Cardiac septum (tissue), 1 donor: ENCODE data around the gene PPP1R16B. TPM values are rescaled to one million over a fixed set of nuclear protein-coding genes. Genes with fewer than 3 reads are reported as not detected.
"Not testable (repeated sequence)": the region's sequence is repeated elsewhere in the genome, so short reads cannot be mapped to it uniquely, and the experiment has no call there.

Experiments
- DNase-seq: peaks from one replicate; pipeline ENCODE4 v3.0.0-alpha.2; 2020; ENCODE audit warnings: low spot score
- intact Hi-C: fragments of 100-400 bp; cut with DNase I; formaldehyde crosslinking; loops from one replicate; pipeline ENCODE4 v1.14.0; 2022
- total RNA-seq: library from RNA; stranded (reverse); fragmentation: NEBNext Ultra II Directional; extraction: Animal tissue kit (Norgen Biotek cat#: 25700); gene quantifications from one replicate; pipeline ENCODE4 v1.2.1, GENCODE V29; 2021
- donor health status: DM: no; HTN: no; CAD: no.

PPP1R16B gene
- total RNA-seq, 1 donor from 2014 or later, result 1.7 TPM

- DNase-seq, result no peak
- intact Hi-C loops, result no loop called here
Measured at GRCh38 chr20:38790200-38791053, 15.1 kb upstream of the PPP1R16B start.

GRCh38 chr20:38791291-38791690 lies 14.2 kb upstream of the PPP1R16B start:
- DNase-seq, result no peak
- intact Hi-C loops, result no loop called here

DNA sequence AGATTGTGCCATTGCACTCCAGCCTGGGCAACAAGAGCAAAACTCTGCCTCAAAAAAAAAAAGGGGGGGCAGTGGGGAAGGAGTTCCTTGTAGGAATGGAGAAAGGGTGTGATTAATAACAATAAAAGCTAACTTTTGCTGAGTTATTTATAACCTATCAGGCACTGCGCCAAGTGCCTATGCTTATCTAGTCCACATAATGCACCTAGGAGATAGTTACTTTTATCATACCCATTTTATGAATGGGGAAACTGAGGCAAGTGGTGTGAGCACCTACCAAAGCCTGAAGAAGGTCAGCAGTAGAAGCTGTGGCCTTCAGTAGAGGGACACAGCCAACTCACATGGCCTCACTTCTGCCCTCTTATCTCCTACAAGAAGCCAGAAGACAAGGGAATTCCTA lies 13.6 kb upstream of the PPP1R16B start:
- DNase-seq, result no peak
- intact Hi-C loops, result no loop called here

DNA sequence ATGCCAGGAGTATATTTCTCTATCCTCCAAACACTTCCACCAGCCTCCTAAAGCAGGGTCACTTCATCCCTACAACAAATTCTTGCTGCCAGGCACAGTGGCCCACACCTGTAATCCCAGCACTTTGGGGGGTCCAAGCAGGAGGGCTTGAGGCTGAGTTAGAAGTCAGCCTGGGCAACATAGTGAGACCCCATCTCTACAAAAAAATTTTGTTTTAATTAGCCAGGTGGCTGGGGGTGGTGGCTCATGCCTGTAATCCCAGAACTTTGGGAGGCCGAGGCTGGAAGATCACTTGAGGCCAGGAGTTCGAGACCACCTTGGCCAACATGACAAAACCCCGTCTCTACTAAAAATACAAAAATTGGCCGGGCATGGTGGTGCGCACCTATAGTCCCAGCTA lies 11.4 kb upstream of the PPP1R16B start:
- DNase-seq, intact Hi-C loops: not testable (repeated sequence)

- intact Hi-C loops, result no loop called here
- no peak for DNase-seq
Measured at GRCh38 chr20:38798266-38798665, 7.2 kb upstream of the PPP1R16B start.

DNA sequence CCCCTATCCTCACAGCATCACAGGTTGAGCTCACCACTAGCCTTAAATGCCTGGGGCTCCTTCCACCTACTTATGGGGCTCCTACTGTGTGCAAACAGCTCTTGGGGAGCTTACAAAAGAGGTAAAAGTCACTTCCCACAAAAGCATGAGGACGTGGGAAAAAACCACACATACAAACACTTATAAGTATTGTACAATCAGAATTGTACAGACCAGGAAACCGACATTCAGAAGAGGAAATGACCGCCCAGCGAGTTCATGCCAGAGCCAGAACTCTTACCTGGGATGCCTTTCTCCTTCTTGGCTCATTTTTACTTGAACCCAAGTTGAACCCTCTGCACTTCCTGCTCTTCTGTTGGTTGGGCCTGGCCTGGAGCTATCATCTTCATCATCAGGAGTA lies 6.3 kb upstream of the PPP1R16B start:
- intact Hi-C loops, result no loop called here
- no peak for DNase-seq

DNA sequence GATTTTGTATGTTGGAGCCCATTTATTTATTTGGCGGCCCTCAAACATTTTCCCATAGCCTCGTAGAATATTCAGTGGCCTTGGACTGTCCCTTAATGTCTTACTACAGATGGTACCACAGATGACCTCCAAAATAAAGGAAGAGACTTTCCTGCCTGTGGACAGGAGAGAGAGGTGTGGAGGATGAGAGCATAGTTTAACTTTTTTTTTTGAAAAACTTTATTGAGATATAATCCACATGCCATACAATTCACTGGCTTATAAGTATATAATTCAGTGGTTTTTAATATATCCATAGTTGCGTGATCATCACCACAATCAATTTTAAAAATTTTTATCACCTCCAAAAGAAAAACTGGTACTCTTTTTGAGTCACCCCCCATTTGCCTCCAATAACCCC lies 4.6 kb upstream of the PPP1R16B start:
- intact Hi-C loops, result no loop called here
- no peak for DNase-seq

- DNase-seq, result no peak
Measured at GRCh38 chr20:38804221-38804620, 1.3 kb upstream of the PPP1R16B start.

DNA sequence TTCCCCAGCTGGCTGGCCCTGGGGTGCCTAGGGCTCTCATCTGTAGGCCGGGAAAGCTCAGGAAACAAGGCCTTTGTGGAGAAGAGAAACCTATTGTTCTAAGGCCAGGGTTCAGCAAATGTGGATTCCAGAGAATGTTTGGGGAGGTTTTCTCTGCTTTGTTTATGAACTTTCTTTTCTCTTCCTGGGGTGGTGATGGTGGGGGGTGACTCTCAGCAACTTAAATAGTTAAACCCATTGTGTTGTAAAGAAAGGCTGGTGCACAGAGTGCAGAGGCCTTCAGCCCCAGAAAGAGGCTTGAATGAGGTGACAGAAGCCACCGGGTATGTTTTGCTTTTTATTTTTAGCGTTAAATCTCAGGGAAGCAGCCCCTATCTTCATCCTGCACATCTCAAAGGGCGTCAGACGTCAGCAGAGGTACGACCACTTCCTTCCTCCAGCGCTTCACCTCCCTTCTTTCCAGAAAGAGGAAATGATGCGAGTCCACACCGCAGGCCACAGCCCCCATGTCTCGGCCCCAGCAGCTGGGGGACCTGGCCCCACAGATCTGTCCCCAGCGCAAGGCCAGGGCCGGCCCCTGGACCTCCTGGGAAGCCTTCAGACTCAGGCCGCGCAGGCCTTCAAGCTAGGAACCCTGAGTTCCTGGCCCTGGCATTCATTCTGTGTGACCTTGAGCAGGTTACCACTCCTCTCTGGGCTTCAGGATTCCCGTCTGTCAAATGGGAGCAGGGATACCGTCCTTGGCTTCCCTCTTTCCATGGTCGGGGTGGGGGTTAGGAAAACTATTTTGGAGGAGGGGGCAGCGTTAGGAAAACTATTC lies 605 bp upstream of the PPP1R16B start:
- DNase-seq, result no peak

More at GRCh38 chr20:38804221-38804620, 1.3 kb upstream of the PPP1R16B start:
- intact Hi-C loops, result no loop called here

GRCh38 chr20:38805958-38806854 lies 709 bp downstream of the PPP1R16B start:
- intact Hi-C loops, result loop anchor here (5.0 kb wide), 1 partner anchor 86 kb away; no protein-coding TSS in a partner anchor
- DNase-seq, result no peak

More for the DNA sequence above, 605 bp upstream of the PPP1R16B start:
- intact Hi-C loops, result loop anchor here (5.0 kb wide), 1 partner anchor 87 kb away; no protein-coding TSS in a partner anchor

- no peak for DNase-seq
- intact Hi-C loops, result loop anchor here (5.0 kb wide), 1 partner anchor 85 kb away; no protein-coding TSS in a partner anchor
Measured at GRCh38 chr20:38806855-38807655, 1.6 kb downstream of the PPP1R16B start.

DNA sequence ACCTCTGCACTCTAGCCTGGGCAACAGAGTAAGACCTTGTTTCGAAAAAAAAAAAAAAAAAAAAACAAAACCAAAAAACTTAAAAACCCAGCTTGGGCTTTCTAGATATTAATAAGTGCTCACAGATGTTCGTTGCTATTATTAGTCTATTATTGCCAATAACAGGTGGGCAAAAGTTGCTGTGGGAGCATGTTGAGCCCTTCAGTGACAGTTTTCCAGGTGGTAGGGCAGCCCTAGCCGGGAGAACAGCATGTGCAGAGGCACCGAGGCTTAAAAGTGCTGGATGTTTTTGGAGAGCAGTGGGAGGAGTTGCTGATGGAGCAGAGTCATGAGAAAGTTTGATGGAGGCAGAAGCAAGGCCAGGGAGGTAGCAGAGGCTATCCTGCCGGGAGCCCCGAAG lies 4.4 kb downstream of the PPP1R16B start:
- no peak for DNase-seq
- intact Hi-C loops, result loop anchor here (5.0 kb wide), 1 partner anchor 82 kb away; no protein-coding TSS in a partner anchor

GRCh38 chr20:38810926-38811630 lies 5.6 kb downstream of the PPP1R16B start:
- intact Hi-C loops, result no loop called here
- DNase-seq, result no peak

- intact Hi-C loops, result no loop called here
- DNase-seq, result no peak
Measured at GRCh38 chr20:38811769-38812168, 6.3 kb downstream of the PPP1R16B start.

GRCh38 chr20:38812182-38812581 lies 6.7 kb downstream of the PPP1R16B start:
- intact Hi-C loops, result no loop called here
- no peak for DNase-seq

DNA sequence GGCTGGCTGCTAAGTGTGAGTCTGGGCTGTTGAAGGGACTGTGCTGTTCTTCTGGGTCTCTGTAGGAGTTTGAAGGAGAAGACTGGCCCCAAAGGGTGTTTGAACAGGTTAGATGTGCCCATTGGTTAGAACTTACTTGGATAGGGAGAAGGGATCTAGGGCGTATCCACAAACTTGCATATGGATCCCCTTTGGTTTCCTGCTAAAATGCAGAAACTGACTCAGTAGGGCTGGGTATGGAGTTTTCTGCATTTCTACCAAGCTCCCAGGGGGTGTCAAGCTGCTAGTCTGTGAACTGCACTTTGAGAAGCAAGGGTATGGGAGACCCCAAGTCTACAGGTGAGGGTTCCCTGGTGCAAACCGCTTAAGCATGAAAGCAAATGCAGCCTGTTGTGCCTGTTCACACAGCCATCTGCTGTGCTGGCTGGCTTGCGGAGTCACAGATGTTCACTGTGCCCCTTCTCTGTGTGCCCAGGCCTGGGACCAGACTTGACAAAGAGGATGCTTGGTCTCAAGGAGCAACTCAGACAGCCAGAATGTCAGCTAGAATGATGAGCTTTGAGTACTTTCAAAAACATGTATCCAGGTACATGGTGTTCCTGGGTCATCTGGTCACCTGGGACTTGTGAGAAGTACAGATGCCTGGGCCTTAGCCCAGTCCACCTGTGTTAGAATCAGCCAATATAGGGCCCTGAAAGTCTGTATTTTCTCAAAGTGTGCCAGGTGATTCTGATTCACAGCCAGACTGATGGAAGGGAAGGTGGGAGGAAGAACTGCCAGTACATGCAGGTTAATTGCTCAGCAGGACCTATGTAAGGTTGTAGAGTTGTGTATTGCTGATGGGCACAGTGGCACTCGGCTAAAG lies 7.4 kb downstream of the PPP1R16B start:
- intact Hi-C loops, result no loop called here

GRCh38 chr20:38813574-38813962 lies 8.1 kb downstream of the PPP1R16B start:
- DNase-seq, intact Hi-C loops: not testable (repeated sequence)

More for the DNA sequence above, 7.4 kb downstream of the PPP1R16B start:
- DNase-seq, result no peak
